ENCODE measurements around the gene PAQR7.

GRCh38 chr1:25829046-25829445 is 46.5 kb downstream of the PAQR7 start:
- TF ChIP-seq CTCF (IDR thresholded peaks at IDR 0.05) (no peak), POLR2AphosphoS5 (IDR thresholded peaks at IDR 0.05) (no peak), POLR2A (IDR thresholded peaks at IDR 0.05) (no peak)
